ENCODE data around the gene C5orf47.
A peak's percentile ranks its signal among the peaks of the same experiment; 100 is the strongest.

DNA sequence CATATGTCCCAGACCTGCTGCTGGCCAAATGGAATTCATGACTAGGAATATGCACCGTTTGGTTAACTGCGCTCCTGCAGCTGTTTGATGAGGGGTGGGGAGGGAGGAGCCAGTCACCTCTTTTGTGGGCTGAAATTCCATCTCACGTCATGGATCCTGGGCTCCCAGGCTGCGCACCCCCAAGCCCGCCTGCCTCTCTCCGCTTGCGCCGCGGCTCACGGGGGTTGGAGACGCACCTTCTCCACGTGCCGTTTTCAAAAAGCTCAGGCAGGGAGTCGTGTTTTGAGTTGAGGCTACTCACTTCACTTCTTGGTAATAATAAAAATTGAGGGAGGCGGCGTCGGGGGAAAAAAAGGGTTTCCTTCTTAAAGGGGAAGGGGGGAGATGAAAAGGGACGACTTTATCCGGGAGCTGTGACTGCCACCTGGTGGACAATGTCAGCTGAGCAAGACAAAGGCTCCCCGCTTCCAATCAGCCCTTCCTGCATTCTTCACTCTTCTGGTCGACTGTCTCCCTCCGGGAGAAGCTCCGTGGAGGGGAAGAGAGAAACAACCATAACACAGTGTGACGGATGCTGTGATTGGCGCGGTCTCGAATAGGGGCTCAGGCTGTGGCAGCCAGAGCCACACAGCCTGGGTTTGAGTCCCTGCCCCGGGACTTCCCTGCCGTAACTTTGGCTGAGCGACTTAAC, 15.9 kb upstream of the C5orf47 start:
- TF ChIP-seq POLR2A (IDR thresholded peaks at IDR 0.05) (no peak), POLR2AphosphoS5 (IDR thresholded peaks at IDR 0.05) (no peak), EP300 (IDR thresholded peaks at IDR 0.05; ENCODE audit: low read depth) (no peak)
- TF ChIP-seq, protein P1, sequence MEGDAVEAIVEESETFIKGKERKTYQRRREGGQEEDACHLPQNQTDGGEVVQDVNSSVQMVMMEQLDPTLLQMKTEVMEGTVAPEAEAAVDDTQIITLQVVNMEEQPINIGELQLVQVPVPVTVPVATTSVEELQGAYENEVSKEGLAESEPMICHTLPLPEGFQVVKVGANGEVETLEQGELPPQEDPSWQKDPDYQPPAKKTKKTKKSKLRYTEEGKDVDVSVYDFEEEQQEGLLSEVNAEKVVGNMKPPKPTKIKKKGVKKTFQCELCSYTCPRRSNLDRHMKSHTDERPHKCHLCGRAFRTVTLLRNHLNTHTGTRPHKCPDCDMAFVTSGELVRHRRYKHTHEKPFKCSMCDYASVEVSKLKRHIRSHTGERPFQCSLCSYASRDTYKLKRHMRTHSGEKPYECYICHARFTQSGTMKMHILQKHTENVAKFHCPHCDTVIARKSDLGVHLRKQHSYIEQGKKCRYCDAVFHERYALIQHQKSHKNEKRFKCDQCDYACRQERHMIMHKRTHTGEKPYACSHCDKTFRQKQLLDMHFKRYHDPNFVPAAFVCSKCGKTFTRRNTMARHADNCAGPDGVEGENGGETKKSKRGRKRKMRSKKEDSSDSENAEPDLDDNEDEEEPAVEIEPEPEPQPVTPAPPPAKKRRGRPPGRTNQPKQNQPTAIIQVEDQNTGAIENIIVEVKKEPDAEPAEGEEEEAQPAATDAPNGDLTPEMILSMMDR (IDR thresholded peaks at IDR 0.05) = peak; percentile 88 to 95 (median 89)

Measured in transverse colon (tissue), 4 donors.